GM21786 (cell line): ENCODE data around the gene NCAM2.

Source experiments
- ATAC-seq: cut with Tn5 transposase; IDR thresholded peaks from one replicate; pipeline ENCODE4 v1.9.1; 2021; ENCODE audit not compliant: unreplicated experiment

The NCAM2 gene

GRCh38 chr21:20997636-20998455 is at the start of gene NCAM2:
Gene NCAM2, plus strand, starts transcription at chr21:20998409.
- ATAC-seq = no peak

GRCh38 chr21:20949884-20950283 is 48.3 kb upstream of the NCAM2 start:
- ATAC-seq = no peak

- no peak for ATAC-seq
These were observed 32.4 kb upstream of the NCAM2 start for GRCh38 chr21:20965816-20966215.

- ATAC-seq = no peak
These were observed 29.8 kb upstream of the NCAM2 start for GRCh38 chr21:20968391-20968790.

- ATAC-seq = no peak
These were observed 27.5 kb upstream of the NCAM2 start for GRCh38 chr21:20970691-20971090.

GRCh38 chr21:20971296-20971921 is 26.8 kb upstream of the NCAM2 start:
- ATAC-seq = no peak

GRCh38 chr21:20994790-20995189 is 3.4 kb upstream of the NCAM2 start:
- ATAC-seq = no peak

GRCh38 chr21:20996421-20997310 is 1.5 kb upstream of the NCAM2 start:
- ATAC-seq = no peak

GRCh38 chr21:20997311-20997635 is 936 bp upstream of the NCAM2 start:
- no peak for ATAC-seq

- no peak for ATAC-seq
These were observed 214 bp downstream of the NCAM2 start for GRCh38 chr21:20998456-20998789.

- no peak for ATAC-seq
These were observed 677 bp downstream of the NCAM2 start for GRCh38 chr21:20998886-20999285.

- ATAC-seq = no peak
These were observed 1.4 kb downstream of the NCAM2 start for GRCh38 chr21:20999659-21000058.

GRCh38 chr21:21000591-21001175 is 2.5 kb downstream of the NCAM2 start:
- ATAC-seq = no peak

GRCh38 chr21:21001591-21002100 is 3.4 kb downstream of the NCAM2 start:
- no peak for ATAC-seq

GRCh38 chr21:21002153-21002552 is 3.9 kb downstream of the NCAM2 start:
- no peak for ATAC-seq

GRCh38 chr21:21003701-21004100 is 5.5 kb downstream of the NCAM2 start:
- no peak for ATAC-seq

GRCh38 chr21:21007606-21008005 is 9.4 kb downstream of the NCAM2 start:
- no peak for ATAC-seq

- ATAC-seq = no peak
These were observed 12.0 kb downstream of the NCAM2 start for GRCh38 chr21:21010228-21010627.

GRCh38 chr21:21010698-21011097 is 12.5 kb downstream of the NCAM2 start:
- ATAC-seq = no peak

- ATAC-seq = no peak
These were observed 20.6 kb downstream of the NCAM2 start for GRCh38 chr21:21018821-21019220.

- ATAC-seq = no peak
These were observed 21.5 kb downstream of the NCAM2 start for GRCh38 chr21:21019681-21020080.
